GM21515 (cell line): Measurements from ENCODE around the gene KPNB1.
A peak's percentile ranks its signal among the peaks of the same experiment; 100 is the strongest.

Experiments
- ATAC-seq: cut with Tn5 transposase; IDR thresholded peaks from one replicate; pipeline ENCODE4 v1.9.1; 2021; ENCODE audit not compliant: unreplicated experiment

Gene KPNB1

GRCh38 chr17:47636273-47637030 is 13.3 kb upstream of the KPNB1 start:
- no peak for ATAC-seq

GRCh38 chr17:47638903-47639302 is 10.8 kb upstream of the KPNB1 start:
- no peak for ATAC-seq

DNA sequence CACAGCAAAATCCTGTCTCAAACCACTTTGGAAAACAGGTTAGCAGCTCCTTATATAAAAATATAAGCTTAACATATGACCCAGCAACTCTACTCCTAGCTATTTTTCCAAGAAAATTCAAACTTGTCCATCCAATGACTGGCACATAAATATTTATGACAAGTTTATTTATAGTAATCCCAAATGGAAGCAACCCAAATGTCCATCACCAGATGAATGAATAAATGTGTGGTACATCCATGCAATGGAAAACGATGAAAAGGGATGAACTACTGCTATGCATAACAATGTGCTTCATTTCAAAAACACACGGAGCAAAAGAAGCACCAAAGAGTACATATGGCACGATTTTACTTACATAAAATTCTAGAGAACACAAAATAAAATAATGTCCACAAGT is 9.6 kb upstream of the KPNB1 start:
- ATAC-seq, result no peak

- no peak for ATAC-seq
Observed at GRCh38 chr17:47641202-47641601, 8.5 kb upstream of the KPNB1 start.

DNA sequence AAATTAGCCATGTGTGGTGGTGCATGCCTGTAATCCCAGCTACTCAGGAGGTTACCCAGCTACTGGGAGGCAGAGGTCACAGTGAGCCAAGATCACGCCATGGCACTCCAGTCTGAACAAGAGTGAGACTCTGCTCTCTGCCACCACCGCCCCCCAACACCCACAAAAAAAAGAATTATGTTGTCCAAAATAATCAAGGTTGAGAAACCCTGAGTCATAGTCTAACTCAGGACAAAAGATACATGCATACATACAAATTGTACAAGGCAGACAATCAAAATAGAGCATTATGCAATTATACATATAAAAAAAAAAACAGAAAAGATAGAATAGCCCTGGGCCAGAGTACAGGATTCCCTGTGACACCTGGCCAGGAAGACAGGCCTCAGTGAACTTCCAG is 6.6 kb upstream of the KPNB1 start:
- ATAC-seq, result no peak

GRCh38 chr17:47644324-47644723 is 5.4 kb upstream of the KPNB1 start:
- no peak for ATAC-seq

DNA sequence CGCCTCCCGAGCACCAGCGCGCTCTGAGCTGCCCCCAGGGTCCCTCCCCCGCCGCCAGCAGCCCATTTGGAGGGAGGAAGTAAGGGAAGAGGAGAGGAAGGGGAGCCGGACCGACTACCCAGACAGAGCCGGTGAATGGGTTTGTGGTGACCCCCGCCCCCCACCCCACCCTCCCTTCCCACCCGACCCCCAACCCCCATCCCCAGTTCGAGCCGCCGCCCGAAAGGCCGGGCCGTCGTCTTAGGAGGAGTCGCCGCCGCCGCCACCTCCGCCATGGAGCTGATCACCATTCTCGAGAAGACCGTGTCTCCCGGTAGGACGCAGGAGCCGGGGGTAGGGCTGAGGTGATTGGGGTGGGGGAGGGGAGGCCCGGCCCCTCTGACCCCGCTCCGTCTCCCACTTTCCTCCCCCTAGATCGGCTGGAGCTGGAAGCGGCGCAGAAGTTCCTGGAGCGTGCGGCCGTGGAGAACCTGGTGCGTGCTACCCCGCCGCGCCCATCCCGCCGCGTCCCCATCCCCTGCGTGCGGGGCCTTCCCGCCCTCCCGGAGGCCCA is 329 bp downstream of the KPNB1 start:
- no peak for ATAC-seq

GRCh38 chr17:47650525-47651522 is 1.1 kb downstream of the KPNB1 start:
- ATAC-seq, result peak; percentile 53

DNA sequence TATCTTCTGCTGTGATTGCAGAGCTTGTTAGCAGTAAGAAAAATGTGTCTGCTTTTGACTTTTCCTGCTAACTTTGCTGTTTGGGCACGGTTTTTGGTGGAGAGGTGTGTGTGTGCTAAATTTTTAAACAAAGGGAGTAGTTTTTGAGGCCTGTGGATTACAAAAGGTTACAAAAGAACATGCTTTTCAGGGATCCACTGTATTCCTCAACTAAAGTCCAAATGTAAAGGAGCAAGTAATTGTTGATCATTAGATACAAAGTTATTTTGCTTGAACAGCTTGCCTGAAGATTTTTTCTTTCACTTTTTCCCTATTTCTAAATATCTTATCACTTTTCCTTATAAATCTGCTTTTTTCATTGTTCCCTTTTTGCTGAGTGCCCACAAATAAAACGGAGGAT is 2.0 kb downstream of the KPNB1 start:
- ATAC-seq, result no peak

- no peak for ATAC-seq
Observed at GRCh38 chr17:47652570-47652969, 2.9 kb downstream of the KPNB1 start.

DNA sequence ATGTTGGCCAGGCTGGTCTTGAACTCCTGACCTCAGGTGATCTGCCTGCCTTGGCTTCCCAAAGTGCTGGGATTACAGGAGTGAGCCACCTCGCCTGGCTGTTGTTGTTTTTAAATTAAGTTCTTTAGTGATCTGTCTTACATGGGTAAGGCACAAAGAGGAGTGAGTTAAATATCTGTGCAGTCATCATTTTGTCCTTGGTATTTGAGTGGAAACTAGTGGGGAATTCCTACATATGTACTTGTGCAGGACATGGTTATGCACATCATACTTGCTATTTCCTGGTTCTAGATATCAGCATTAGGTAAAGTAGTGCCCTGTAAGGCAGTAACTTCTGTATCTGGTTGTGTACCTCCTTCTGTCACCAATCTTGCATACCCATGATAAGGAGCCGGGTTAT is 3.7 kb downstream of the KPNB1 start:
- no peak for ATAC-seq

DNA sequence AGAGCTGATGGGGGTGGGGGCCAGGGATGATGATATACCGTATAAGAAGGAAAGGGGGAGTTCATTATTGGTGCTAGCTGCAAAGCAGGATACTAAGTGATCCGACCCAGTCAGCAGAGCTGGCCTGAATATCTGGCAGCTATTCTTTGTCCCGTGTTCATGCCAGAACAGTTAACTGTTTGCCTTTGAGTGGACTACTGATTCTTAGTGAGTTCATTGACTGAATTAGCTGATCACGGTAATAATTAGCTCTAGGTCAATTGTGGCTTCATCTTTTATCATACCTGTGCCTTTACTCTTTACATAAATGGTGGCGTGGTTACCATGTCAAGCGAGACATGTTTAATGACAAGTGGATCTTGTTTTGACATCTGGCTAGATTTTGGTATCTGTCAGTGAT is 5.3 kb downstream of the KPNB1 start:
- no peak for ATAC-seq

DNA sequence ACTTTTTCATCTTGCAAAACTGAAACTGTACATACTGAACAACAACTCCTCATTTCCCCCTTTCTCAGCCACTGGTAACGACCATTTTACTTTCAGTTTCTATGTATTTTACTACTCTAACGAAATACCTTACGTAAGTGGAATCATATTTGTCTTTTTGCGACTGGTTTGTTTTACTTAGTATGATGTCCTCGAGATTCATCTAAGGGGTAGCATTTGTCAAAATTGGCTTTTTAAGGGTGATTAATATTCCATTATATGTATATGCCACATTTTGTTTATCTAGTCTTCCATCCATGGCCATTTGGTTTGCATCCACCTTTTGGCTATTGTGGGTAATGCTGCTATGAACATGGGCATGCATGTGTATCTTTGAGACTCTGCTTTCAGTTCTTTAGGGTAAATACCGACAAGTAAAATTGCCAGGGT is 10.4 kb downstream of the KPNB1 start:
- peak; percentile 52 for ATAC-seq

DNA sequence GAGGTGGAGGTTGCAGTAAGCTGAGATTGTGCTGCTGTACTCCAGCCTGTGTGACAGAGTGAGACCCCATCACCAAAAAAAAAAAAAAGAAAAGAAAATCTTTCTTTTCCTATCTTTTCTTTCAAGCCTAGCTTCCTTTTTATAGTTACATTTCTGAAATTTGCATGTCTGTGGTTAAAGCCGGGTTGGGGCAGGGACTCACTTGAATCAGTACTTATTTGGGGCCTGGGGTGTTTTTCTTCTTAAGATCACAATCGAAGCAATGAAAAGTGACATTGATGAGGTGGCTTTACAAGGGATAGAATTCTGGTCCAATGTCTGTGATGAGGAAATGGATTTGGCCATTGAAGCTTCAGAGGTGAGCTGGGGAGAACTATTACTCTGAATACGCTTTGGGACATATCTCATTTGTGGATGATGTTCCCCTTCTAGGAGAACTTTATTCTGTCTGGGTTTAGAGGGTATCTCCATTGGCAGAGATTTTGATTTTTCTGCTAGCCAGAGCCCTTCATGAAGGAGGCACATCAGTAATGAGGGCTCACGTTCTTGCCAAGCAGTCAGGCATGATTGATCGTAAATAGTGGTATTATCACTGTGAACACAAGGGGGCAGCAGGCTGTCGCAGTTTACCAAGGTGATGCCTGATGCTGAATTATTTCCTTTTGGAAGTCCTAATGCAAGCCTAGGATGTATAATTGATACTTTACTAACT is 14.3 kb downstream of the KPNB1 start:
- no peak for ATAC-seq

GRCh38 chr17:47664624-47664941 is 14.9 kb downstream of the KPNB1 start:
- ATAC-seq, result no peak

GRCh38 chr17:47665655-47666054 is 15.9 kb downstream of the KPNB1 start:
- no peak for ATAC-seq

- no peak for ATAC-seq
Observed at GRCh38 chr17:47669081-47669480, 19.4 kb downstream of the KPNB1 start.

GRCh38 chr17:47670064-47670463 is 20.3 kb downstream of the KPNB1 start:
- no peak for ATAC-seq

GRCh38 chr17:47674499-47674898 is 24.8 kb downstream of the KPNB1 start:
- no peak for ATAC-seq

- no peak for ATAC-seq
Observed at GRCh38 chr17:47675380-47676198, 25.9 kb downstream of the KPNB1 start.

DNA sequence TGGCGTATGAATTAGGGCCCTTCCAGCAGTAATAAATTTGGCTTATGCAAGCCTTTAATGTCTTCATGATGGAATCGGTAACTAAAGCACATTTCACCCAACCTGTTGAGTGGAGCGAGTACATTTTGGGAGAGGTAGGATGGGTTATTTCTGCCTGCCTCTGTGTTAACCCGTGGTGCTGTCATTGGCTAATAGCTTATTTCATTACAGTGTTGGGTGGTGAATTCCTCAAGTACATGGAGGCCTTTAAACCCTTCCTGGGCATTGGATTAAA is 26.4 kb downstream of the KPNB1 start:
- no peak for ATAC-seq
